OCI-LY7 (cell line): ENCODE measurements around the gene TCF23.

Experiments used
- CTCF ChIP-seq: fragments of 200-600 bp; sonication (generic); conservative IDR thresholded peaks from 2 replicates; pipeline ENCODE4 v1.5.1; 2014; ENCODE audit warnings: mild to moderate bottlenecking, antibody characterized with exemption, low read length, moderate library complexity, mixed read lengths
- EZH2phosphoT487 ChIP-seq: fragments of 200-600 bp; sonication (generic); IDR thresholded peaks from 2 replicates; pipeline ENCODE4 v1.6.1; 2018; ENCODE audit warnings: low read depth, borderline replicate concordance, mild to moderate bottlenecking, mixed run types, antibody characterized with exemption, low read length, moderate library complexity, mixed read lengths

- TF ChIP-seq CTCF (no peak), EZH2phosphoT487 (no peak)
Measured at GRCh38 chr2:27109083-27109482, 39.7 kb upstream of the TCF23 start.
